Peyer's patch (tissue), 4 donors: ENCODE data around the gene FBXL19. TPM values are rescaled to one million over a fixed set of nuclear protein-coding genes. Genes with fewer than 3 reads are reported as not detected.

ENCODE experiments used
- DNase-seq, 3 donors: peaks; one replicate each; pipeline ENCODE4 v3.0.0-alpha.2; 2017 to 2019
- H3K27ac ChIP-seq, 4 donors: fragments of 200-600 bp; sonication (generic); one replicate each; pipeline ENCODE4 v1.5.1; 2016 to 2019
- H3K27me3 ChIP-seq, 2 donors: fragments of 200-600 bp; sonication (generic); one replicate each; pipeline ENCODE4 v1.5.1; 2019
- H3K36me3 ChIP-seq, 3 donors: fragments of 200-600 bp; sonication (generic); one replicate each; pipeline ENCODE4 v1.5.1; 2016 to 2019
- H3K4me1 ChIP-seq, 4 donors: fragments of 200-600 bp; sonication (generic); one replicate each; pipeline ENCODE4 v1.5.1; 2016 to 2019
- H3K4me3 ChIP-seq, 4 donors: fragments of 200-600 bp; sonication (generic); 1 replicate in 3 of 4; 2 replicates in 1 of 4; pipeline ENCODE4 v1.5.1; 2016 to 2019; ENCODE audit warnings: mild to moderate bottlenecking in 1 of 4
- H3K9me3 ChIP-seq, 4 donors: fragments of 200-600 bp; sonication (generic); one replicate each; pipeline ENCODE4 v1.5.1; 2016 to 2019; ENCODE audit warnings: mild to moderate bottlenecking in 1 of 4
- CTCF ChIP-seq, 6 experiments: fragments of 450-650 bp in 4 of 6; fragments of 200-600 bp in 2 of 6; sonication (generic) in 1 of 6; IDR thresholded peaks; one replicate each; pipeline ENCODE4 v1.5.1; 2017 to 2019; ENCODE audit warnings: antibody characterized with exemption in 6 of 6, mild to moderate bottlenecking in 3 of 6, moderate library complexity in 1 of 6
- POLR2A ChIP-seq, 2 donors: fragments of 450-650 bp; IDR thresholded peaks; one replicate each; pipeline ENCODE4 v1.5.1; 2017; ENCODE audit warnings: antibody characterized with exemption in 2 of 2, mild to moderate bottlenecking in 2 of 2, moderate library complexity in 2 of 2
- total RNA-seq, 4 donors: library from RNA; depleted of rRNA; stranded (reverse); fragments of >200 nt; gene quantifications; one replicate each; pipeline ENCODE4 v1.1.0, GENCODE V29; 2016

Gene FBXL19
- total RNA-seq, 4 donors from 2014 or later = 25.0 to 51.2 (median 47.9) TPM

GRCh38 chr16:30966033-30966619 lies 42.8 kb downstream of the FBXL19 start:
- H3K4me1 ChIP-seq = no peaks in the 10 kb centered on the region
- no peak for DNase-seq
- H3K36me3 ChIP-seq = peaks cover 0 to 98% (median 0%) of the 10 kb centered on the region in 3 donors
- no peaks in the 10 kb centered on the region for H3K9me3 ChIP-seq
- H3K27ac ChIP-seq = no peak overlapping the region
- TF ChIP-seq CTCF (IDR thresholded peaks at IDR 0.05) (no peak), POLR2A (IDR thresholded peaks at IDR 0.05) (no peak)
- H3K4me3 ChIP-seq = no peak overlapping the region
- no peaks in the 10 kb centered on the region for H3K27me3 ChIP-seq

- Histone ChIP-seq H3K4me3 (no peak overlapping the region), H3K4me1 (no peaks in the 10 kb centered on the region), H3K36me3 (peaks cover 0 to 98% (median 0%) of the 10 kb centered on the region in 3 donors), H3K27ac (no peak overlapping the region), H3K9me3 (no peaks in the 10 kb centered on the region), H3K27me3 (no peaks in the 10 kb centered on the region)
- no peak for DNase-seq
- TF ChIP-seq CTCF (IDR thresholded peaks at IDR 0.05) = no peak
- TF ChIP-seq POLR2A (IDR thresholded peaks at IDR 0.05) = no peak
These were observed 44.4 kb downstream of the FBXL19 start for GRCh38 chr16:30967795-30968194.

GRCh38 chr16:30969246-30969842 lies 46.0 kb downstream of the FBXL19 start:
- H3K36me3 ChIP-seq = peaks cover 0 to 98% (median 0%) of the 10 kb centered on the region in 3 donors
- H3K4me1 ChIP-seq = no peaks in the 10 kb centered on the region
- no peak for DNase-seq
- no peak overlapping the region for H3K27ac ChIP-seq
- no peaks in the 10 kb centered on the region for H3K9me3 ChIP-seq
- H3K4me3 ChIP-seq = no peak overlapping the region
- H3K27me3 ChIP-seq = no peaks in the 10 kb centered on the region
- TF ChIP-seq CTCF (IDR thresholded peaks at IDR 0.05) (no peak), POLR2A (IDR thresholded peaks at IDR 0.05) (no peak)

- H3K4me1 ChIP-seq = no peaks in the 10 kb centered on the region
- no peaks in the 10 kb centered on the region for H3K27me3 ChIP-seq
- no peak for TF ChIP-seq CTCF (IDR thresholded peaks at IDR 0.05)
- no peak for TF ChIP-seq POLR2A (IDR thresholded peaks at IDR 0.05)
- no peak overlapping the region for H3K27ac ChIP-seq
- DNase-seq = no peak
- H3K9me3 ChIP-seq = no peaks in the 10 kb centered on the region
- H3K4me3 ChIP-seq = no peak overlapping the region
- H3K36me3 ChIP-seq = peaks cover 0 to 96% (median 0%) of the 10 kb centered on the region in 3 donors
These were observed 47.9 kb downstream of the FBXL19 start for GRCh38 chr16:30971298-30971697.

- Histone ChIP-seq H3K27ac (no peak overlapping the region), H3K9me3 (no peaks in the 10 kb centered on the region), H3K27me3 (no peaks in the 10 kb centered on the region), H3K4me1 (no peaks in the 10 kb centered on the region), H3K4me3 (no peak overlapping the region), H3K36me3 (peaks cover 0 to 95% (median 0%) of the 10 kb centered on the region in 3 donors)
- no peak for DNase-seq
- TF ChIP-seq CTCF (IDR thresholded peaks at IDR 0.05) = no peak
- TF ChIP-seq POLR2A (IDR thresholded peaks at IDR 0.05) = no peak
These were observed 49.5 kb downstream of the FBXL19 start for GRCh38 chr16:30972872-30973271.
